ENCODE results near the gene GAL3ST2.

Gene GAL3ST2

DNA sequence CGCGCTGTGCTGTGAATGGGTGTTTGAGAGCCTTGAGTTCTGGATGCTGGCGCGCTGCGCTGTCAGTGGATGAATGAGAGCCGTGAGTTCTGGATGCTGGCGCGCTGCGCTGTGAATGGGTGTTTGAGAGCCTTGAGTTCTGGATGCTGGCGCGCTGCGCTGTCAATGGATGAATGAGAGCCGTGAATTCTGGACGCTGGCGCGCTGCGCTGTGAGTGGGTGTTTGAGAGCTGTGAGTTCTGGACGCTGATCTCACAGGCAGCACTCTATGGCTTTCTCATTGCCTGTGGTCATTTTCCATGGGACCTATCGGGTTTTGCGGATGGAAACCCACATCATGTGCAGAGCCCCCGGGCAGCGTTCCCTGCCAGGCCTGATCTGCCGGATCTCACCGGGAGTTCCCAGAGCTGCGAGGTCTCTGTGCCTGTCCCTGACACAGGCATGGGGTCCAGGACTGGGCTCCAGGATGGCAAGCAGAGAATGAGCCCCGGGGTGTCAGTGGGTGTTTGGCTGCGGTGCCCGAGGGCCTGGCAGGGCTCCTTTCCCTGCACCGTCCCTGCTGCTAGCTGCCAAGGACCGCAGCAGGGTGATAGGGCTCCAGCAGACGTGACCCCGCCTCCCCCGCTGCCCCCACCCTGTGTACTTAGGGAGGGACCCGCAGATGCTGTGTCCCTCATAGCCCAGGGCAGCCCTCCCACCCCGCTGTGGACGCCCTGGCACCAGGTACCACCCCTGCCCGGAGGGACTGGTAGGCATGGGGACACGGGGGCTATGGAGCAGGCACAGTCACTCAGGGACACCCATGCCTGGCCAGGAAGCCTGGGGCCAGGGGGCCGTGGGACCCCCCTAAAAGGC, 72.4 kb downstream of the GAL3ST2 start:
- no peak for DNase-seq

DNA sequence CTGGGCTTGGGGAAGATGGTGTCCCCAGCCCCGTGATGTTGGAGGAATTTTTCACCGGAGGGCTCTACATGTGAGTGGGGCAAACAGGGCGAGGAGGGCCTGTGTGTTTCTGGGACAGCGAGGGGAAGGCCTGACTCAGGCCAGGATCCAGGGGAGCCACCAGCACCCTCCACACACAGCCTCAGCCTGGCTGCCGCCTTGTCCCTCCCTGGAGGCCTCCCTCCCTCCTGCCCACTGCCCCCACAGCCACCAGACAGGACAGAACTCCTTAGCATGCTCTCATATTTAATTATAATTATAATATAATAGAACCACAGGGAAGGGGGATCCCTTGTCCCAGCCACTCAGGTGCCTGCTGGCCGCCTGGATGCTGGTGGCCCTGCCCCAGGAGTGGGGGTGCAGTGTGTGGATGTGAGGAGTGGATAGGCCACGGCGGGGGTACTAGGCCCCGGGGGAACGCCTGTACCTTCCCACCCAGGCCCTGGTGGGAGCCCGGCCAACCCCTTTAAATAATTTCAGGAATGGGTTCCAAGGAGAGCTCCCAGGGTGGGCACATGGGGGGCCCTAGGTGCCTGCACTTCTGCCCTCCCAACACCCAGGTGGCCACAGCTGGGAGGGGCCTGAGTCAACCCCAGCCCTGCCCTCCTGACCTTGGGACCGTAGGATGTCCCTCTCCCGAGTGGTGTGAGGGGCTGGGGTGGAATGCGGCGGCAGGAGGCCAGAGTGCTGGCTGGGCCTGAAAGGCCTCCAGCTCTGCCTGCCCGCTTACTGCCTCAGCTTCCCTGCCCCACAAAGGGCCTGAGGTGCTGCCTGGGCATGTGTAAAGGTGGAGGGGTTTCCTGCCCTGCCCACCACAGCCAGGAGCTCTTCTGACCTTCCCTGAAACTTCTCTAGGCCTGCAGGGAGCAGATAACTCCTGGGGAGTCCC, 73.3 kb downstream of the GAL3ST2 start:
- DNase-seq = no peak

DNA sequence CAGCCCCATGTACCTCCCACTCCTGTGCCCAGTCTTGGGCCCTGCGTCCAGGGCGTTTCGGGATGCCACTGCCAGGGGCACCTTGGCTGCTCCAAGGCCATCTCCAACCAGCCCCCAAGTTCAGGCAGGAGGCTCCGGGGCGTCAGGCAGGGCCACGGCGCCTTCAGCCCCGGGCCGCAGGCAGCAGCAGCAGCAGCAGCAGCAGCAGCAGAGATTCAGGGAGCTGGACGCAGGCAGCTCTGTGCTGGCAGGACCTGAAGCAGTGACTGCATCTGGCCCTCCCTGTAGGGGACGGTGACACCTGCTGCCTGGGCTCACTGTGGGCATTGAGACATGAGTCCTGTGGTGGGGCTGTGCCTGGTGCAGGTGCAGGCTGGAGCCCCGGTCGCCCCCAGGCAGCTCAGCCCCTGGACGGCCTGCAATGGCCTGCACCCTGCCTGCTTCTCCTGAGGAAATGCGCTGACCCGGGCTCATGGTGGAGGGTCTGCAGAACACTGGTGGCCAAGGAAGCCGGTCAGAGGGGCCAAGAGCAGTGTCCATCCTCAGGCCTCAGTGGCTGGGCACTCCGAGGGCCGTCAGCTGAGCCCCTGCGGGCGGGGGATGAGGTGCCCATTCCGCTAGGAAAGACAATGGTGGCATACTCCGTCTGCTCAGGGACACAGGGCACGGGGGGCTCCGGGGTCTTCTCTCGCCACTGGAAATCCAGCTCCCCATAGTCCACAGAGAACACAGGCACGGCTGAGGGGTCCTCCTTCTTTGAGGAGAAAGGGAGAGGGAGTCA, 74.1 kb downstream of the GAL3ST2 start:
- no peak for DNase-seq

DNA sequence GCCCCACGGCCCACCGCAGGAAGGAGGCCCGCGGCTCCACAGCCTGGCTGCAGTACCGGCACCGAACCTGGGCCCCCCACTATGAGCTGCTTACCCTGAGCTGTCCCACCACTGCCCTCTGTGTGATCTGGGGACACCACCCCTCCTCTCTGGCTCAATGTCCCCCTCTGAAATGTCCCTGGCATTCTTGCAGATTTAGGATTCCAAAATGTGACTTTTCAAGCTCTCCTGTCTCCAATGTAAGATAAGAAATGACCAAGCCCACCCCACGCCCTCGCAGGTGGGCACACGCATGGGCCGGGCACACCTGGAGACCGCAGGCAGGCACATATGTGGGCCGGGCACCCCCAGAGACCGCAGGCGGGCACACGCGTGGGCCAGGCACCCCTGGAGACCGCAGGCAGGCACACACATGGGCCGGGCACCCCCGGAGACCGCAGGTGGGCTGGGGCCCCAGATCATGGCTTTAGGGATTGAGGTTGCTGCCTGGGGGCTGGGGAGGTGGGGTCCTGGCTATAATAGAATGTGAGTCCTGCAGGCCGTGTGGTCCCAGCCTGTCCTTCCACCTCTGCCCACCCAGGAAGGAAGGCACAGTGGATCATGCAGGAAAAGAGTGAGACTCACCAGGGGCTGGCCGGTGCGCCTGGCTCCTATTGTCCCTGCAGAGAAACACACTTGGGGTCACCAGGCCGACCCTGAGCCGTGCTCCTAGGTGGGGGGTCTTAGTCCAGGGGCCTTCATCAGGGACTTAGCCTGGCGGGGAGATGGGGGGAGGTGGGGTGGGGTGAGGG, 74.9 kb downstream of the GAL3ST2 start:
- no peak for DNase-seq

DNA sequence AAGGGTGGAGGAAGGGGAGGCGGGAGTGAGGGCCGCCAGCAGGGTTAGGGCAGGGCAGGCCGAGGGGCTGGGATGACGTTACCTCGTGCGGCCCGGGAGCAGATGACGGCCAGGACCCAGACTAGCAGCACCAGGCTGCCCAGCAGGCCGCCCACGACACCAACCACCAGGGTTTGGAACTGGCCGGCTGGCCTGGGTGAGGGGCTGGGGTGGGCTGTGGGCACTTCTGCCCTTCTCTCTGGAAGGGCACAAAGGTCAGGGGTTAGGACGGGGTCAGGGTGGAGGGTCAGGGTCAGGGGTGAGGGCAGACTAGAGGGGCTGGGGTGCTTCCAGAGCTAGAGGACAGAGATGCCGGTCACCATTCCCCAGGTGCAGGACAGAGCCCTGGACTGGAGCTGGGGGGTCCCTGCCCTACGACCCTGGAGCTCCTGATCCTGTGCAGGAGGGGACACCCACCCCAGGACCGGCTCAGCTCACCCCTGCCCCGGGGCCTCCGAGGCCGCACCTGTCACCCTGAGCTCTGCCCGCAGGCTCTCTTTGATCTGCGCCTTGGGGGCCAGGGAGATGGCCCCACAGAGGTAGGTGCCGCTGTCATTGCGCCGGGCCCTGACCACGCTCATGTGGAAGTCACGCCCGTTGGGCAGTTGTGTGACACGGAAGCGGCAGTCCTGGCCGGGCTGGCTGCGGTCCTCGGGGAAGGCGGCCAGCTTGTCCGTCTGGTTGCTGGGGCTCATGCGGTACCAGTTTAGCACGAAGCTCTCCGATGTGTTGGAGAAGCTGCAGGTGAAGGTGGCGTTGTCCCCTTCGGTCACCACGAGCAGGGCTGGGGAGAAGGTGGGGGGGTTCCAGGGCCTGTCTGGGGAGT, 75.7 kb downstream of the GAL3ST2 start:
- no peak for DNase-seq

DNA sequence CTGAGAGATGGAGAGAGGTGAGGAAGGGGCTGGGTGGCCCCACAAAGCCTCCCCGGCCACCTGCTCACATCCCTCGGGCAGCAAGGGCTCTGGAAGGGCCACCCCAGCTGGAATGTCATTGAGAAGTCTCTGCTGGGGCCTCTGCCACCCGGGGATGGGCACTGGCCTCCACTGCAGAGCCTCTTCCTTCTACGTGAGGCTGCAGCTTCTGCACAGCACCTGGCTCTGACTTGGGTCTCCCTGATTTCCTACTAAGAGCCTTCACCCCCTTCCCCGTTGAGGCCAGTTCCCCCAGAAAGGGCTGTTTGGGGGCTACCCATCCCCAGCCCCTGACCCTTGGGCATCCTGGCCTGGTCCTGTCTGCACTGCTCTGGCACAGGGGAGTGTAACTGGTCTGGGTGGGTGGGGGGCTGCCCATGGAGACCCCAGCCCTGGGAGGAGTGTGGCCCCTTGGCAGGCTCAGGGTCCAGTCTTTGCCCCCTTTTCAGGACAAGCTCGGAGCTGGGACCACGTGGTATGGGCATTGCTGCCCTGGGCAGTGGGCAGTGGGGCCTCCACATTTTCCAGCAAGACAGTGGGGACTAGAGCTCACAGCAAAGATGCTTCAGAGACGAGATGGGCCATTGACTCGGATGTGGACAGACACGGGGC, 76.5 kb downstream of the GAL3ST2 start:
- DNase-seq = no peak
